Fibroblast of skin of right biceps (primary cell): Measurements from ENCODE around the gene EHBP1L1.

ENCODE experiments used
- DNase-seq: peaks from one replicate; pipeline ENCODE4 v3.0.0-alpha.2; 2013

EHBP1L1 gene

GRCh38 chr11:65547446-65548125 is 28.3 kb upstream of the EHBP1L1 start:
- no peak for DNase-seq

GRCh38 chr11:65548395-65548794 is 27.5 kb upstream of the EHBP1L1 start:
- no peak for DNase-seq

GRCh38 chr11:65549096-65549495 is 26.8 kb upstream of the EHBP1L1 start:
- DNase-seq = no peak

GRCh38 chr11:65551572-65552387 is 24.1 kb upstream of the EHBP1L1 start:
- DNase-seq = no peak

- no peak for DNase-seq
Measured at GRCh38 chr11:65552388-65552951, 23.4 kb upstream of the EHBP1L1 start.

GRCh38 chr11:65553301-65554001 is 22.4 kb upstream of the EHBP1L1 start:
- DNase-seq = no peak

- no peak for DNase-seq
Measured at GRCh38 chr11:65554057-65554818, 21.6 kb upstream of the EHBP1L1 start.

GRCh38 chr11:65554842-65555430 is 20.9 kb upstream of the EHBP1L1 start:
- DNase-seq = no peak

- peak; percentile 87 for DNase-seq
Measured at GRCh38 chr11:65555693-65556231, 20.1 kb upstream of the EHBP1L1 start.

- no peak for DNase-seq
Measured at GRCh38 chr11:65556470-65557279, 19.2 kb upstream of the EHBP1L1 start.

GRCh38 chr11:65557280-65558001 is 18.4 kb upstream of the EHBP1L1 start:
- no peak for DNase-seq

GRCh38 chr11:65558002-65558929 is 17.6 kb upstream of the EHBP1L1 start, which contains the start of gene LTBP3:
Gene LTBP3 (minus strand): TSS chr11:65558359. CDS start chr11:65557959, 400 bp downstream.
- DNase-seq = peak; percentile 89

GRCh38 chr11:65558930-65559509 is 16.8 kb upstream of the EHBP1L1 start:
- DNase-seq = no peak

- no peak for DNase-seq
Measured at GRCh38 chr11:65559535-65559934, 16.3 kb upstream of the EHBP1L1 start.

GRCh38 chr11:65559951-65560537 is 15.8 kb upstream of the EHBP1L1 start:
- peak; percentile 69 for DNase-seq

GRCh38 chr11:65560555-65561418 is 15.1 kb upstream of the EHBP1L1 start:
- DNase-seq = peak; percentile 88

- DNase-seq = no peak
Measured at GRCh38 chr11:65562020-65562419, 13.8 kb upstream of the EHBP1L1 start.
